Measurements from ENCODE around the gene INPP5D.

DNA sequence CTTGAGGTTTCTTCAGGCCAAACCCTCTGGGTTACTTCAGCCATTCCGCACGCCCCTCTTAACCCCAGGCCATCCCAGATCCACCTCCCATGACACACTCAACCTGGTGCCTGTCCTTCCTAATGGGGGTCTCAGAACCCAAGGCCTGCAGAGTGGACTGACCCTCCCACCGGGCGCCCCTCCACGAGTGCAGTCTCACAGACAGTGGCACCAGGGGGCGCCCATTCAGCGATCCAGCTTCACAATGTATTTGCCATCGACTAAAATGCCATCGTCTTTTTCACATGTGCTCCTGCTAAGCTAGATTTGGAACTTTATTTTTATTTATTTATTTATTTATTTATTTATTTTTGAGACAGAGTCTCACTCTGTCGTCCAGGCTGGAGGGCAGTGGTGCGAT, 38.5 kb downstream of the INPP5D start:
- TF ChIP-seq, protein P1, sequence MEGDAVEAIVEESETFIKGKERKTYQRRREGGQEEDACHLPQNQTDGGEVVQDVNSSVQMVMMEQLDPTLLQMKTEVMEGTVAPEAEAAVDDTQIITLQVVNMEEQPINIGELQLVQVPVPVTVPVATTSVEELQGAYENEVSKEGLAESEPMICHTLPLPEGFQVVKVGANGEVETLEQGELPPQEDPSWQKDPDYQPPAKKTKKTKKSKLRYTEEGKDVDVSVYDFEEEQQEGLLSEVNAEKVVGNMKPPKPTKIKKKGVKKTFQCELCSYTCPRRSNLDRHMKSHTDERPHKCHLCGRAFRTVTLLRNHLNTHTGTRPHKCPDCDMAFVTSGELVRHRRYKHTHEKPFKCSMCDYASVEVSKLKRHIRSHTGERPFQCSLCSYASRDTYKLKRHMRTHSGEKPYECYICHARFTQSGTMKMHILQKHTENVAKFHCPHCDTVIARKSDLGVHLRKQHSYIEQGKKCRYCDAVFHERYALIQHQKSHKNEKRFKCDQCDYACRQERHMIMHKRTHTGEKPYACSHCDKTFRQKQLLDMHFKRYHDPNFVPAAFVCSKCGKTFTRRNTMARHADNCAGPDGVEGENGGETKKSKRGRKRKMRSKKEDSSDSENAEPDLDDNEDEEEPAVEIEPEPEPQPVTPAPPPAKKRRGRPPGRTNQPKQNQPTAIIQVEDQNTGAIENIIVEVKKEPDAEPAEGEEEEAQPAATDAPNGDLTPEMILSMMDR (IDR thresholded peaks at IDR 0.05) = peak; percentile 22; the same call in 1 of the 2 replicates
- TF ChIP-seq MYBL2 (CRISPR knock-in tag; IDR thresholded peaks at IDR 0.05) (no peak), TEAD1 (CRISPR knock-in tag; IDR thresholded peaks at IDR 0.05) (no peak), ETV6 (CRISPR knock-in tag; IDR thresholded peaks at IDR 0.05) (no peak), HMGA2 (CRISPR knock-in tag; IDR thresholded peaks at IDR 0.05) (no peak), ZBTB21 (CRISPR knock-in tag; IDR thresholded peaks at IDR 0.05; ENCODE audit: borderline replicate concordance) (no peak)
- TF ChIP-seq, protein P2, sequence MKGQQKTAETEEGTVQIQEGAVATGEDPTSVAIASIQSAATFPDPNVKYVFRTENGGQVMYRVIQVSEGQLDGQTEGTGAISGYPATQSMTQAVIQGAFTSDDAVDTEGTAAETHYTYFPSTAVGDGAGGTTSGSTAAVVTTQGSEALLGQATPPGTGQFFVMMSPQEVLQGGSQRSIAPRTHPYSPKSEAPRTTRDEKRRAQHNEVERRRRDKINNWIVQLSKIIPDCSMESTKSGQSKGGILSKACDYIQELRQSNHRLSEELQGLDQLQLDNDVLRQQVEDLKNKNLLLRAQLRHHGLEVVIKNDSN (CRISPR knock-in tag; IDR thresholded peaks at IDR 0.05) = no peak
- TF ChIP-seq, protein P3, sequence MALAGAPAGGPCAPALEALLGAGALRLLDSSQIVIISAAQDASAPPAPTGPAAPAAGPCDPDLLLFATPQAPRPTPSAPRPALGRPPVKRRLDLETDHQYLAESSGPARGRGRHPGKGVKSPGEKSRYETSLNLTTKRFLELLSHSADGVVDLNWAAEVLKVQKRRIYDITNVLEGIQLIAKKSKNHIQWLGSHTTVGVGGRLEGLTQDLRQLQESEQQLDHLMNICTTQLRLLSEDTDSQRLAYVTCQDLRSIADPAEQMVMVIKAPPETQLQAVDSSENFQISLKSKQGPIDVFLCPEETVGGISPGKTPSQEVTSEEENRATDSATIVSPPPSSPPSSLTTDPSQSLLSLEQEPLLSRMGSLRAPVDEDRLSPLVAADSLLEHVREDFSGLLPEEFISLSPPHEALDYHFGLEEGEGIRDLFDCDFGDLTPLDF (CRISPR knock-in tag; IDR thresholded peaks at IDR 0.05) = no peak
- TF ChIP-seq, protein P4, sequence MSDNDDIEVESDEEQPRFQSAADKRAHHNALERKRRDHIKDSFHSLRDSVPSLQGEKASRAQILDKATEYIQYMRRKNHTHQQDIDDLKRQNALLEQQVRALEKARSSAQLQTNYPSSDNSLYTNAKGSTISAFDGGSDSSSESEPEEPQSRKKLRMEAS (CRISPR knock-in tag; IDR thresholded peaks at IDR 0.05) = no peak
- TF ChIP-seq, protein P5, sequence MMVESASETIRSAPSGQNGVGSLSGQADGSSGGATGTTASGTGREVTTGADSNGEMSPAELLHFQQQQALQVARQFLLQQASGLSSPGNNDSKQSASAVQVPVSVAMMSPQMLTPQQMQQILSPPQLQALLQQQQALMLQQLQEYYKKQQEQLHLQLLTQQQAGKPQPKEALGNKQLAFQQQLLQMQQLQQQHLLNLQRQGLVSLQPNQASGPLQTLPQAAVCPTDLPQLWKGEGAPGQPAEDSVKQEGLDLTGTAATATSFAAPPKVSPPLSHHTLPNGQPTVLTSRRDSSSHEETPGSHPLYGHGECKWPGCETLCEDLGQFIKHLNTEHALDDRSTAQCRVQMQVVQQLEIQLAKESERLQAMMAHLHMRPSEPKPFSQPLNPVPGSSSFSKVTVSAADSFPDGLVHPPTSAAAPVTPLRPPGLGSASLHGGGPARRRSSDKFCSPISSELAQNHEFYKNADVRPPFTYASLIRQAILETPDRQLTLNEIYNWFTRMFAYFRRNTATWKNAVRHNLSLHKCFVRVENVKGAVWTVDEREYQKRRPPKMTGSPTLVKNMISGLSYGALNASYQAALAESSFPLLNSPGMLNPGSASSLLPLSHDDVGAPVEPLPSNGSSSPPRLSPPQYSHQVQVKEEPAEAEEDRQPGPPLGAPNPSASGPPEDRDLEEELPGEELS (CRISPR knock-in tag; IDR thresholded peaks at IDR 0.05) = no peak
- TF ChIP-seq, protein P6, sequence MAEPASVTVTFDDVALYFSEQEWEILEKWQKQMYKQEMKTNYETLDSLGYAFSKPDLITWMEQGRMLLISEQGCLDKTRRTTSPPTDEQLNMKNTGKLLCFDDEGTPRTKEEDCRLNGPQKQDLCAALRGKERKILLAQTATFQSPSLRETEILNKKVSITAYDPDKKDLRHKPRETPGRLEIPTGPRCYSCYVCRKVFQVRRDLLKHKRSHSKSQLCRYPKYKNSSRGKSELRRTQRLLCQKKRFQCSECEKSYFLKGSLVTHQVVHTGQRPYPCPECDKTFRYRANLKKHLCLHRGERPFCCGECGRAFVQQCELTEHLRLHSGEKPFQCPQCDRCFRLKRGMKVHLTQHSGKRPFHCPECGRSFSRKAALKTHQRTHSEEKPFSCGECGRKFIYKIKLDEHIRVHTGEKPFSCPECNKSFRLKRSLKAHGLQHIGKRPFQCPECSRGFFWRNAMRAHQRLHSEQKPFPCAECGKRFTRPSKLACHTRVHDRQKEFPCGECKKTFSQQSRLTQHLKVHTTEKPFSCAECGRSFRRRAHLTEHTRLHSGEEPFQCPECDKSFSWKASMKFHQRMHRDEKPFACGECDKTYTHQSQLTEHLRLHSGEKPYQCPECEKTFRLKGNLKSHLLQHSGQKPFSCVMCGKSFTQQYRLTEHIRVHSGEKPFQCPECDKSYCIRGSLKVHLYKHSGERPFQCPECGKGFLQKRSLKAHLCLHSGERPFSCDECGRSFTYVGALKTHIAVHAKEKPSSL (CRISPR knock-in tag; conservative IDR thresholded peaks at IDR 0.05) = no peak

Data from WTC11 (cell line).